ENCODE results near the gene AJAP1.

GRCh38 chr1:4622821-4623220 is 31.6 kb upstream of the AJAP1 start:
- TF ChIP-seq CTCF (IDR thresholded peaks at IDR 0.05) (no peak), EP300 (IDR thresholded peaks at IDR 0.05) (no peak)

All from sigmoid colon (tissue), 4 donors.